HG03060 (cell line): ENCODE results near the gene BCL7C.
"Not testable (repeated sequence)": the region's sequence is repeated elsewhere in the genome, so short reads cannot be mapped to it uniquely, and the experiment has no call there.

Source experiments
- ATAC-seq: cut with Tn5 transposase; IDR thresholded peaks from one replicate; pipeline ENCODE4 v1.9.1; 2021; ENCODE audit warnings: low read depth, moderate number of reproducible peaks; ENCODE audit not compliant: unreplicated experiment

BCL7C gene

GRCh38 chr16:30893744-30894539 lies at the start of gene BCL7C:
Gene BCL7C (minus strand): TSS chr16:30894077. CDS start chr16:30893944, 133 bp downstream.
- no peak for ATAC-seq

- no peak for ATAC-seq
These were observed 48.5 kb upstream of the BCL7C start for GRCh38 chr16:30942426-30942806.

GRCh38 chr16:30941600-30942425 lies 47.9 kb upstream of the BCL7C start:
- no peak for ATAC-seq

GRCh38 chr16:30939571-30939970 lies 45.7 kb upstream of the BCL7C start:
- ATAC-seq: not testable (repeated sequence)

GRCh38 chr16:30937692-30938091 lies 43.8 kb upstream of the BCL7C start:
- no peak for ATAC-seq

DNA sequence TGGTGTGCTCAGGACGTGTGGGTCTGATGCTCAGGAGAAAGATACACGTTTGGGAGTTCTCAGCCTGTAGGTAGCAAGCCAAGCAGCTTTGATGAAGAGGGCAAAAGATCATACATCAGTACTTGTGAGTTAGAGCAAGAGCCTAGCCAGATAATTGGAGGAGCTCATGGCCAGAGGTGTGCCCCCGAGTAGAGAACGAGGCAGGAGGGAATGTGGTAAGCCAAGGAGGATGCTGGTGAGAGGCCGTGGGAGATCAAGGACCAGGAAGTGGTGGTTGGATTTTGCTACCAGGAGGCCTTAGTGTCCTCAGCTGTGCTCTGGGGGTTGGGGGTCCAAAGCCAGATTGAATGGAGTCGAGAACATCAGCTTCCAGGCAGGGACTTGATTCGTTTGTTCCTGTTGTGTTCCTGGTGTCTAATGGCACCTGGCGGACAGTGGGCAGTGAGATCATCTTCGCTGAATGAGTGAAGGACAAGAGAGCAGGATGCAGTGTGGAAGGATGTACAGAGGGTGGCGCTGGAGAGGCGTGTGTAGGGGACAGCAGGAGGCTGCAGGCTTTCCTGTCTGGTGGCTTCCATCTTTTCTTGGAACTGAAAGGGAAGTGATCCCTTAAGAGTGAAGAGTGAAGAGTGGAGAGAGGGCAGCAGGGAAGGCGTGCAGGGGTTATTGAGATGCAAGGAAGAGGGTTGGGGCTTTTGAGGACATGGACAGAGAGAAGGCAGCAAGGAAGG lies 41.1 kb upstream of the BCL7C start:
- no peak for ATAC-seq

- no peak for ATAC-seq
These were observed 37.3 kb upstream of the BCL7C start for GRCh38 chr16:30931068-30931650.

DNA sequence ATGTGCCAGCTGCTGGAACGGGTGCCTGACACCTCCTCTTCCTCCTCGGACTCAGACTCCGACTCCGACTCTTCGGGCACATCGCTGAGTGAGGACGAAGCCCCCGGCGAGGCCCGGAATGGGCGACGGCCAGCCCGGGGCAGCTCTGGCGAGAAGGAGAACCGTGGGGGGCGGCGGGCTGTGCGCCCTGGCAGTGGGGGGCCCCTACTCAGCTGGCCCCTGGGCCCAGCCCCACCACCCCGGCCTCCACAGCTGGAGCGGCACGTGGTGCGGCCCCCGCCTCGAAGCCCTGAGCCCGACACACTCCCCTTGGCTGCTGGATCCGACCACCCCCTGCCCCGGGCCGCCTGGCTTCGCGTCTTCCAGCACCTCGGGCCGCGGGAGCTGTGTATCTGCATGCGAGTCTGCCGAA lies 36.3 kb upstream of the BCL7C start:
- ATAC-seq: no peak

DNA sequence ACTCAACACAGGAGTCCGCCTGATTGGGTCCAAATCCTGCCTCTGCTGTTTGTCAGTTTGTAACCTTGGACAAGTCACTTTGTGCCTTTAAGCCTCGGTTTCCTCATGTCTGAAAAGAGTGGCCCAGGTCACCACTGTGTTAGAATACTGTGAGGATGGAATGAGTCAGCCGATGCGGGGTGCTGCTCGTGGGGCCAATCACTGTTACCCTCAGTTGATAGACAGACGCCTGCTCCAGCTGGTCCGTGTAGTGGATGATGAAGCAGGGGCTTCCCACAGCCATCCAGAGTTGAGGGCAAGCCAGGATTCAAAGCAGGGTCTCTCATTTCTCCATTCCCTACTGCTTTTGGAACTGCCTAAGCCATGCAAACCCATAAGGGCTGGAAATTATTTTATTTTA lies 35.3 kb upstream of the BCL7C start:
- no peak for ATAC-seq

- no peak for ATAC-seq
These were observed 34.5 kb upstream of the BCL7C start for GRCh38 chr16:30928390-30928789.

DNA sequence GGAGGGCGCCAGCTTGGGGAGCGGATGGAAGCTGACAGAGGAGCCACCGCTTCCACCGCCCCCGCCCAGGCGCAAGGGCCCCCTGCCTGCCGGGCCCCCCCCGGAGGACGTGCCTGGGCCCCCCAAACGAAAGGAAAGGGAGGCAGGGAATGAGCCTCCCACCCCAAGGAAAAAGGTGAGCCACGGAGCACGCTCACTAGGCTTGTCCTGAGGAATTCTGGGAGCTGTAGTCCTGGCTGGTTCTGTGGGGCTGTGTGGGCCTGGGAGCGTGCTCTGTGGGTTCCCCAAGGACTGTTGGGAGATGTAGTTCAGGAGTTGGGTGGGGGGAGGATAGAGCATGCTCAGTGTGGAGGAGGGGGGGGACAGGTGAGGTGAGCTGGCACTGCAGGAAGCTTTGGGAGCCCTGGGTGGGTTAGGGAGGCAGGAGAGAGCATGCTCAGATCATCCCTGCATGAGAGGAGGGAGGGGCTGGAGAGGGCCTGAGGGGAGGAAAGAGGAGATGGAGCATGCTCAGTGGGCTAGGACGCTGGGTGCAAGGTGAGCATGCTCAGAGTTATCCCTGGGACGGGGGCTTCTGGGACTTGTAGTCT lies 34.0 kb upstream of the BCL7C start:
- ATAC-seq: no peak

- ATAC-seq: no peak
These were observed 33.3 kb upstream of the BCL7C start for GRCh38 chr16:30926937-30927788.

DNA sequence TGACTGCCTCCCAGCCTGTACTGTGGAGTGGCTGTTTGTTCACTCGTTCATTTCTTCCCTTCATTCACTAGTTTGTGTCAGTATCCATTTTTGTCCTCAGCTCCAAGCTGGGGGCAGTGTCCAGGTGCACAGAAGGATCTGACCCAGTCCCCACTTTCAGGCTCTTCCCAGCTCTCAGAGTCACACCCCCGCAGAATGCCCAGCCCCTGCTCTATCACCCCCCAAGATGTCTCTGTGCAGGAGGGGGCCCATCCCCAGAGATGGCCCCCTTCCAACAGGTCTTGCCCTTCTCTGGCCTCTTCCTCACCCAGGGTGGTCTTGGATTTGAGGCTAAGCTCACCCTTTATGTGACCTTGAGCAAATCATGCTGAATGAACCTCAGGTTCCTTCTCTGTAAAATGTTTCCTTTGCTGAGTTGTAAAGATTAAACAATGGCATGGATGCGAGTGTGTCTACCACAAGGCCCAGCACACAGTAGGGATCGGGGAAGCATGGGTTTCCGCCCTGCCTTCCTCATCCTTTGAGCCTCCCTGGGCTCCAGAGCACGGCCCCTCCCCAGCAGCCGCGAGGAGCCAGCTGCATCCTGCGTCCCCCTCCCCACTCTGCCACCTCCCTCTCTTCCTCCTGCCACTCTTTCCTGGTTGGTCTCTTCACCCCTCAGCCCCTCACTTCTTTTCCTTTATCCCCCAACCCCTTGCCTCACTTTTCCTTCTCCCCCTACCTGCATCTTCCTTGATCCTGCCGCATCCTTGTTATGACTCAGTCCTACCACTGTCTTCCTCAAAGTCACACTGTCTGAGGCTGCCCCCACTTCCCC lies 32.3 kb upstream of the BCL7C start:
- ATAC-seq: no peak

GRCh38 chr16:30925632-30925987 lies 31.7 kb upstream of the BCL7C start:
- no peak for ATAC-seq

GRCh38 chr16:30924913-30925631 lies 31.2 kb upstream of the BCL7C start:
- no peak for ATAC-seq

DNA sequence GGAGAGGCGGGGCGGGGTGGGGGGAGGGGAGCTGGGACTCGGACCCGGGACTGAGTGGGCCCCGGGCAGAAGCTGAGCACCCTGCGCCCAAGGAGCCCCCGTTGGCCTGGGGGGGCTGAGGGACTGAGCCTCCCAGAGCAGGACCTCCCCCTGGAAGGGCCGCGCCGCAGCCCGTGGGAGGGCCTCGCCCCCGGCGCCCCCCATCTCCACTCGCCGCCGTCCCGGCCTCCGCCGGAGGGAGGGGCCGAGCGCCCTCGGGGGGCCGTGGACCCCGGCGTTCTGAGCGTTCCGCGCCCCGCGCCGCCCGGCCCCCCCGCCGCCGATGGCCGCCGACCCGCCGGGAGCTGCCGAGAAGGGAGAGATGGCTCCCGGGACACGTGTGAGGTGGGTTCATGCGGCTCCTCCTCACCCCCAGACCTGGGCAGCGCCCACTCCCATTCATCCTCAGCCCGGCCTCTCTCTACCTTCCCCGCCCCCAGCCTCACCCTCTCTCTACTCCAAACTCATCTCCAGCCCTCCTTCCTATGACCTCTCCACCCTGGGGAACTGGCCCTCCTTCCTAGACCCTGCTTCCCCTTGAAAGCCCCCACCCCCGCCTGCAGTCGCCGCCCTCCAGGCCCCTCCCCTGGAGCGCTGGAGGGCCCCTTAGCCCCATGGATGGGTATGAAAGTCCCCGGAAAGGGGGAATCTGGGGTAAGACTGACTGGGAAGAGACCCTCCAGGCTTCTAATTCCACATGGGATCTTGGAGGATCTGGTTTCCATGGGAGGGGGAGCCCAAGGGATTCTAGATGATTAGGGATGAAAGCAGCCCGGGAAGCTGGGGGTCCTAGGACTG lies 30.4 kb upstream of the BCL7C start:
- ATAC-seq: no peak

DNA sequence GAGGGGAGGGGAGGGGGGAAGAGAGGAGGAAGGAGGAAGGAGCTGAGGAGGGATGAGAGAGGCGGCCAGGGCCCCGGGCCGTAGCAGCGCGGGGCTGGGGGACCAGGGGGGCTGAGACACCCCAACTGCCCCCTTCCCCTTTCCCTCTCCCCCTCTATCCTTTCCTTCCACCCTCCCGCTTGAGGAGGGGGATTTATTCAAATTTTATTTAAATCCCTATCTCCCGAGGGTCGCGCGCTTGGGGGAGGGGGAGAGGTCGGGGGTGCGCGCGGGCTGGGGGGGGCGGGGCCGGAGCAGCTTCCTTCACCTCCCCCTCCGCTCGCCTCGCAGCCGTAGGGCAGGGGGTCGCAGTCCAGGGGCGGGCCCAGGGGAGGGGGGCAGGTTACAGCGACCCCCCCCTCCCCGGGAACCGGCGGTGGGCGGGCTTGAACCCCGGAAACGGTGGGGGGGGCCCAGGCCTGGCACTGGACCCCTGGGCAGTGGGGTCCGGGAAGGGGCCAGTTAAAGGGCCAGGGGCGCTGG lies 29.7 kb upstream of the BCL7C start, which contains the start of gene FBXL19:
FBXL19 (plus strand) TSS at position 19 of the 522 bp plus-strand sequence. CDS start 2,183 bp downstream, outside the sequence.
- no peak for ATAC-seq
